ENCODE results near the gene NKG7.

GRCh38 chr19:51346742-51347141, 25.7 kb downstream of the NKG7 start:
- no peak for TF ChIP-seq POLR2AphosphoS5 (IDR thresholded peaks at IDR 0.05; ENCODE audit: low read depth, low read length)
- TF ChIP-seq REST (IDR thresholded peaks at IDR 0.05; ENCODE audit: insufficient read depth in 1 of 2, low read depth in 2 of 2, low read length in 2 of 2): no peak
- no peak for TF ChIP-seq TAF1 (IDR thresholded peaks at IDR 0.05; ENCODE audit: borderline replicate concordance, insufficient read depth, low read length)
- TF ChIP-seq SIN3A (IDR thresholded peaks at IDR 0.05; ENCODE audit: borderline replicate concordance, insufficient read depth, low read length): no peak

Measured in PFSK-1 (cell line).